MV-4-11 (cell line): Measurements from ENCODE around the gene PDE4B.
"Not testable (repeated sequence)": the region's sequence is repeated elsewhere in the genome, so short reads cannot be mapped to it uniquely, and the experiment has no call there.

ENCODE experiments used
- DNase-seq: peaks from one replicate; lab custom pipeline; 2025; lab: John Stamatoyannopoulos, UW

The PDE4B gene

GRCh38 chr1:66135161-66135560 lies 342.5 kb downstream of the PDE4B start:
- DNase-seq, result no peak

GRCh38 chr1:66136423-66136822 lies 343.7 kb downstream of the PDE4B start:
- not testable (repeated sequence) for DNase-seq

GRCh38 chr1:66137235-66137634 lies 344.5 kb downstream of the PDE4B start:
- DNase-seq, result peak; percentile 34

GRCh38 chr1:66138613-66139012 lies 345.9 kb downstream of the PDE4B start:
- no peak for DNase-seq

- no peak for DNase-seq
These were observed 347.4 kb downstream of the PDE4B start for GRCh38 chr1:66140072-66140471.

- peak; percentile 23 for DNase-seq
These were observed 351.0 kb downstream of the PDE4B start for GRCh38 chr1:66143651-66144050.

- DNase-seq, result no peak
These were observed 354.6 kb downstream of the PDE4B start for GRCh38 chr1:66147226-66147835.

GRCh38 chr1:66152034-66152433 lies 359.3 kb downstream of the PDE4B start:
- no peak for DNase-seq

- no peak for DNase-seq
These were observed 361.7 kb downstream of the PDE4B start for GRCh38 chr1:66154394-66154793.

- DNase-seq, result no peak
These were observed 363.4 kb downstream of the PDE4B start for GRCh38 chr1:66156144-66156543.

- DNase-seq, result no peak
These were observed 367.1 kb downstream of the PDE4B start for GRCh38 chr1:66159800-66160199.

GRCh38 chr1:66160719-66161118 lies 368.0 kb downstream of the PDE4B start:
- DNase-seq, result no peak

GRCh38 chr1:66166753-66167152 lies 374.1 kb downstream of the PDE4B start:
- no peak for DNase-seq

- no peak for DNase-seq
These were observed 374.6 kb downstream of the PDE4B start for GRCh38 chr1:66167267-66167666.

- no peak for DNase-seq
These were observed 375.8 kb downstream of the PDE4B start for GRCh38 chr1:66168467-66168887.

- DNase-seq, result no peak
These were observed 376.4 kb downstream of the PDE4B start for GRCh38 chr1:66168948-66169671.

GRCh38 chr1:66172272-66172671 lies 379.6 kb downstream of the PDE4B start:
- DNase-seq, result no peak

- no peak for DNase-seq
These were observed 382.4 kb downstream of the PDE4B start for GRCh38 chr1:66175098-66175497.

GRCh38 chr1:66175581-66175980 lies 382.9 kb downstream of the PDE4B start:
- DNase-seq, result no peak

- no peak for DNase-seq
These were observed 383.5 kb downstream of the PDE4B start for GRCh38 chr1:66176012-66176715.

GRCh38 chr1:66176832-66177231 lies 384.1 kb downstream of the PDE4B start:
- no peak for DNase-seq

GRCh38 chr1:66177510-66177909 lies 384.8 kb downstream of the PDE4B start:
- no peak for DNase-seq

- no peak for DNase-seq
These were observed 389.3 kb downstream of the PDE4B start for GRCh38 chr1:66182026-66182425.
